ENCODE measurements around the gene MYL3.

DNA sequence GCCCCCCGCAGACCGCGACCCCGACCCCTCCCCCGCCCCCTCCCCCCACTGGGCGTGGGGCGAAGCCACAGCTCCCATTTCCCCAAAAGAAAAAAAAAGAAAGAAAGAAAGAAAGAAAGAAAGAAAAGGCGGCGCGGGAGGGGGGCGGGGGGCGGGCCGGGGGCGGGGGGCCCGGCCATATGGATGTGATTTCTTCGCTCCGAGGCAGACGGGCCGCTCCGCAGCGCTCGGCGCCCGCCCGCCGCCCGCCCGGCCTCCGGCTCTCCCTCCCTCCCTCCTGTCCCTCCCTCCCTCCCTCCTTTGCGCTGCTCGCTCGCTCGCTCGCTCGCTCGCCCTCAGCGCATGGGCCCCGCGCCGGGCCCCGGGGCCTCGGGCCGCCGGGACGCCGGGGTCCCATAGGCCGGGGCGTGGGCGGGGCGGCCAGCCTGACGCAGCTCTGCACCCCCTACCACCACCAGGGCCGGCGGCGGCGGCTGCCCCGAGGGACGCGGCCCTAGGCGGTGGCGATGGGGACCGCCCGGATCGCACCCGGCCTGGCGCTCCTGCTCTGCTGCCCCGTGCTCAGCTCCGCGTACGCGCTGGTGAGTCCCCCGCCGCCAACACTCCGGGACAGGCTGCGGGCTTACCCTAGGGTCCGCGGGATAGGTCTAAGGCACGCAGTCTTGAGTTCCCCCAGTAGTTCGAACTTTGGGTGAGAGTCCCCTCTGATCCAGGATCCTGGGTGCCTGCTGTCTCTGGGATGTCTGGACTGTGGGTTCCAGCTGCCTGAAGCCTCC lies 20.0 kb upstream of the MYL3 start:
- TF ChIP-seq ZNF274 (IDR thresholded peaks at IDR 0.05; ENCODE audit: low read depth, low read length) (no peak), YY1 (IDR thresholded peaks at IDR 0.05; ENCODE audit: insufficient read depth, insufficient read length) (no peak), SUZ12 (IDR thresholded peaks at IDR 0.05; ENCODE audit: extremely low read depth, insufficient read depth, insufficient read length) (no peak)
